NCI-H1105 treated with DMSO at 0.1 percent for 48 hours (cell line): ENCODE measurements around the gene KPNA2.
"Not testable (repeated sequence)": the region's sequence is repeated elsewhere in the genome, so short reads cannot be mapped to it uniquely, and the experiment has no call there.

ENCODE experiments used
- DNase-seq: peaks from one replicate; lab custom pipeline; 2025; lab: John Stamatoyannopoulos, UW

The KPNA2 gene

GRCh38 chr17:68019675-68020408 is 15.7 kb upstream of the KPNA2 start:
- DNase-seq, result peak; percentile 84

GRCh38 chr17:68020409-68020756 is 15.2 kb upstream of the KPNA2 start:
- DNase-seq, result no peak

- not testable (repeated sequence) for DNase-seq
These were observed 14.7 kb upstream of the KPNA2 start for GRCh38 chr17:68020791-68021190.

GRCh38 chr17:68021963-68022362 is 13.6 kb upstream of the KPNA2 start:
- DNase-seq, result no peak

GRCh38 chr17:68022547-68022946 is 13.0 kb upstream of the KPNA2 start:
- DNase-seq, result not testable (repeated sequence)

- DNase-seq, result no peak
These were observed 5.9 kb upstream of the KPNA2 start for GRCh38 chr17:68029512-68030215.

- peak; percentile 5 for DNase-seq
These were observed 1.7 kb upstream of the KPNA2 start for GRCh38 chr17:68033636-68034451.

GRCh38 chr17:68034452-68034776 is 1.1 kb upstream of the KPNA2 start:
- no peak for DNase-seq

- DNase-seq, result peak; percentile 95
These were observed 408 bp upstream of the KPNA2 start for GRCh38 chr17:68035131-68035522.

- no peak for DNase-seq
These were observed 991 bp downstream of the KPNA2 start for GRCh38 chr17:68036304-68037147.

GRCh38 chr17:68047153-68047846 is 11.8 kb downstream of the KPNA2 start:
- DNase-seq, result no peak

GRCh38 chr17:68047890-68048542 is 12.5 kb downstream of the KPNA2 start:
- DNase-seq, result not testable (repeated sequence)

- DNase-seq, result no peak
These were observed 13.5 kb downstream of the KPNA2 start for GRCh38 chr17:68048996-68049395.

GRCh38 chr17:68049812-68050437 is 14.4 kb downstream of the KPNA2 start:
- DNase-seq, result not testable (repeated sequence)

GRCh38 chr17:68051321-68052312 is 16.1 kb downstream of the KPNA2 start:
- not testable (repeated sequence) for DNase-seq

GRCh38 chr17:68052810-68053209 is 17.3 kb downstream of the KPNA2 start:
- no peak for DNase-seq

- no peak for DNase-seq
These were observed 17.9 kb downstream of the KPNA2 start for GRCh38 chr17:68053231-68054013.

GRCh38 chr17:68054296-68054900 is 18.9 kb downstream of the KPNA2 start:
- DNase-seq, result no peak
